ENCODE data around the gene MDC1. TPM values are rescaled to one million over a fixed set of nuclear protein-coding genes. Genes with fewer than 3 reads are reported as not detected.

MDC1 gene
- total RNA-seq, 3 donors from 2014 or later (not counting 1 experiment from before 2014, with no cell fraction given): 61.2 to 77.0 (median 64.5) TPM

DNA sequence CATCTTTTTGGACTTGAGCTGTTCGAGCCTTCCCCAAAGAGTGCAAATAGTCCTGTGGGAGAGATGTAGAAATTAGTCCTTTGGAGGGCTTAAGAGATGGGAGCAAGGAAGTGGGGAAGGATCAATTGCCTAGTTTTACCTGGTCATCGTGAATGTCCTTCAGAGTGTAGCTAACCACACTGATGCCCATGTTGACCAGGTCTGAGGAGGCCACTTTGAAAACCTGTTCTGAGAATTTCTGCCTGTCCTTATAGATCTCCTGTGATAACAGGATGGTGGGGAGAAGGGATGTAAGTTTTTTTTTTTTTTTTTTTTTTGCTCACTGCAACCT is 23.4 kb upstream of the MDC1 start:
- Mint-ChIP-seq H3K36me3 (no peaks in the 10 kb centered on the region), H3K27me3 (ENCODE audit: low read depth in 2 of 2) (no peaks in the 10 kb centered on the region), H3K9me3 (peaks cover 0 to 2% of the 10 kb centered on the region in 2 donors), H3K4me1 (peaks cover 69 to 81% of the 10 kb centered on the region in 2 donors), H3K4me3 (peak overlapping the region; percentile 21), H3K27ac (peak overlapping the region in 1 of 2 donors; percentile 96)
- TF ChIP-seq, protein P1, sequence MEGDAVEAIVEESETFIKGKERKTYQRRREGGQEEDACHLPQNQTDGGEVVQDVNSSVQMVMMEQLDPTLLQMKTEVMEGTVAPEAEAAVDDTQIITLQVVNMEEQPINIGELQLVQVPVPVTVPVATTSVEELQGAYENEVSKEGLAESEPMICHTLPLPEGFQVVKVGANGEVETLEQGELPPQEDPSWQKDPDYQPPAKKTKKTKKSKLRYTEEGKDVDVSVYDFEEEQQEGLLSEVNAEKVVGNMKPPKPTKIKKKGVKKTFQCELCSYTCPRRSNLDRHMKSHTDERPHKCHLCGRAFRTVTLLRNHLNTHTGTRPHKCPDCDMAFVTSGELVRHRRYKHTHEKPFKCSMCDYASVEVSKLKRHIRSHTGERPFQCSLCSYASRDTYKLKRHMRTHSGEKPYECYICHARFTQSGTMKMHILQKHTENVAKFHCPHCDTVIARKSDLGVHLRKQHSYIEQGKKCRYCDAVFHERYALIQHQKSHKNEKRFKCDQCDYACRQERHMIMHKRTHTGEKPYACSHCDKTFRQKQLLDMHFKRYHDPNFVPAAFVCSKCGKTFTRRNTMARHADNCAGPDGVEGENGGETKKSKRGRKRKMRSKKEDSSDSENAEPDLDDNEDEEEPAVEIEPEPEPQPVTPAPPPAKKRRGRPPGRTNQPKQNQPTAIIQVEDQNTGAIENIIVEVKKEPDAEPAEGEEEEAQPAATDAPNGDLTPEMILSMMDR (IDR thresholded peaks at IDR 0.05): no peak
- WGBS (ENCODE audit: insufficient coverage): 95% methylated on average over 2 of the region's 2 CpGs
- no peak for ATAC-seq
- DNase-seq: no peak
- Histone ChIP-seq H3K9me3 (ENCODE audit: control insufficient read depth, insufficient read depth, low read length) (peaks cover 3% of the 10 kb centered on the region), H3K4me3 (ENCODE audit: low read length) (no peak overlapping the region), H3K27me3 (ENCODE audit: control insufficient read depth, insufficient read depth, low read length) (no peaks in the 10 kb centered on the region), H3K36me3 (ENCODE audit: control insufficient read depth, insufficient read depth, low read length) (peaks cover 34% of the 10 kb centered on the region), H3K4me1 (ENCODE audit: control insufficient read depth, insufficient read depth, low read length) (peaks cover 74% of the 10 kb centered on the region), H3K27ac (ENCODE audit: low read length) (no peak overlapping the region)
- intact Hi-C loops (cut with micrococcal nuclease): loop anchor here (5.0 kb wide), 1 partner anchor 123 kb away; the partner anchor contains the start of genes MRPS18B and PPP1R10

DNA sequence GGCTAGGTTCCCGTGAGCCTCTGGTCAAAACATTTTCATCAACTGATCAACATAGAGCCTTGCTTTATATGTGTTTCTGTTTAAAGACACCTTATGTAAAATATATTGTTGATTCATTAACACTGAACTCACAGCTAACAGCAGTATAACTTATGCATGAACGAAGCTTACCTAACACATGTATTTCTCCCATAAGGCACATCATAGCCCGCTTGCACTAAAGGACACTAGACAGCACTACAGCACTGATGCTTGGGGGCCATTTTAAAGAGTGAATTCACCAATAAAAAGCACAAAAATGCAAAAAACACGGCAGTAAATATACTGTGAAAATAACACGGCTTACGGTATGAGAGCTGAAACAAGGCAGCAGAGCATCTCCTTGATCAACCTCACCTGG is 21.5 kb upstream of the MDC1 start:
- H3K36me3 ChIP-seq (ENCODE audit: control insufficient read depth, insufficient read depth, low read length): peaks cover 40% of the 10 kb centered on the region
- H3K36me3 Mint-ChIP-seq: no peaks in the 10 kb centered on the region
- no peaks in the 10 kb centered on the region for H3K27me3 ChIP-seq (ENCODE audit: control insufficient read depth, insufficient read depth, low read length)
- peaks cover 0 to 2% of the 10 kb centered on the region in 2 donors for H3K9me3 Mint-ChIP-seq
- H3K4me3 Mint-ChIP-seq: no peak overlapping the region
- peak overlapping the region in 1 of 2 donors; percentile 14 for H3K27ac Mint-ChIP-seq
- H3K27me3 Mint-ChIP-seq (ENCODE audit: low read depth in 2 of 2): no peaks in the 10 kb centered on the region
- DNase-seq: no peak
- peaks cover 62 to 66% of the 10 kb centered on the region in 2 donors for H3K4me1 Mint-ChIP-seq
- ATAC-seq: no peak
- H3K9me3 ChIP-seq (ENCODE audit: control insufficient read depth, insufficient read depth, low read length): peaks cover 3% of the 10 kb centered on the region
- TF ChIP-seq, protein P1 (IDR thresholded peaks at IDR 0.05): no peak
- WGBS (ENCODE audit: insufficient coverage): 92% methylated on average over 5 of the region's 6 CpGs
- peaks cover 67% of the 10 kb centered on the region for H3K4me1 ChIP-seq (ENCODE audit: control insufficient read depth, insufficient read depth, low read length)
- intact Hi-C loops (cut with micrococcal nuclease): no loop called here
- no peak overlapping the region for H3K4me3 ChIP-seq (ENCODE audit: low read length)
- no peak overlapping the region for H3K27ac ChIP-seq (ENCODE audit: low read length)

DNA sequence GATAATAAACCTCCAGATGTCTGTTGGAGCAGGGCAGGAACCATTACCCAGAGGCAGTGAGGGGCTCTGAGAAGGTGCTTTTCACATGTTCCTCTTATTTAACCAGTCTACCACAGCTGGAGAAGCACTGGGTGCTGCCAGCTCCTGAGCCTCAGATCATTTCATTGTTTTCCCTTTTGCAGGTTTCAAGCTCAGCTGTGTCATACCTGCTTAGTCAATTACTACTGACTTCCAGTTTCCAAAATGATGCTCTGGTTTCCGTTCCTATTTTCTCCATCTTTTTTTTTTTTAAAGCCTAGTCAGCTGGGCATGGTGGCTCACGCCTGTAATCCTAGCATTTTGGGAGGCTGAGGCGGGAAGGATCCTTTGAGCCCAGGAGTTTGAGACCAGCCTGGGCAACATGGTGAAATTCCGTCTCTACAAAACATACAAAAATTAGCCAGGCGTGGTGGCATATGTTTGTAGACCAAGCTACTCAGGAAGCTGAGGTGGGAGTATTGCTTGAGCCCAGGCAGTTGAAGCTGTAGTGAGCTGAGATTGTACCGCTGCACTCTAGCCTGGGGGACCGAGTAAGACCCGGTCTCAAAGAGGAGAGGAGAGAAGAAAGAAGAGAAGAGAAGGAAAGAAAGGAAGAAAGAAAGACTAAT is 18.7 kb upstream of the MDC1 start:
- DNase-seq (no peak), ATAC-seq (no peak)
- Histone ChIP-seq H3K36me3 (ENCODE audit: control insufficient read depth, insufficient read depth, low read length) (peaks cover 49% of the 10 kb centered on the region), H3K27ac (ENCODE audit: low read length) (peak overlapping the region; percentile 53), H3K9me3 (ENCODE audit: control insufficient read depth, insufficient read depth, low read length) (peaks cover 3% of the 10 kb centered on the region), H3K4me3 (ENCODE audit: low read length) (no peak overlapping the region), H3K4me1 (ENCODE audit: control insufficient read depth, insufficient read depth, low read length) (peaks cover 47% of the 10 kb centered on the region), H3K27me3 (ENCODE audit: control insufficient read depth, insufficient read depth, low read length) (no peaks in the 10 kb centered on the region)
- peaks cover 0 to 2% of the 10 kb centered on the region in 2 donors for H3K9me3 Mint-ChIP-seq
- intact Hi-C loops (cut with micrococcal nuclease): no loop called here
- WGBS (ENCODE audit: insufficient coverage): 70% methylated on average over 6 of the region's 8 CpGs
- H3K27ac Mint-ChIP-seq: peak overlapping the region; percentile 90 to 94
- H3K27me3 Mint-ChIP-seq (ENCODE audit: low read depth in 2 of 2): no peaks in the 10 kb centered on the region
- H3K4me1 Mint-ChIP-seq: peaks cover 44% of the 10 kb centered on the region in 2 donors
- peak overlapping the region; percentile 82 for H3K4me3 Mint-ChIP-seq
- TF ChIP-seq, protein P1 (IDR thresholded peaks at IDR 0.05): no peak
- no peaks in the 10 kb centered on the region for H3K36me3 Mint-ChIP-seq

Data from natural killer cell (primary cell).